ENCODE measurements around the gene SULT1A3. TPM values are rescaled to one million over a fixed set of nuclear protein-coding genes. Genes with fewer than 3 reads are reported as not detected.

Gene SULT1A3
- total RNA-seq, 1 donor from 2014 or later = 17.9 TPM

GRCh38 chr16:30179195-30179594 lies 19.9 kb upstream of the SULT1A3 start:
- H3K4me3 Mint-ChIP-seq (ENCODE audit: unreplicated experiment) = no peak overlapping the region
- peaks cover 4% of the 10 kb centered on the region for H3K27me3 Mint-ChIP-seq (ENCODE audit: unreplicated experiment)
- no peaks in the 10 kb centered on the region for H3K4me1 Mint-ChIP-seq (ENCODE audit: unreplicated experiment)
- no peaks in the 10 kb centered on the region for H3K36me3 Mint-ChIP-seq (ENCODE audit: low read depth, unreplicated experiment)
- H3K9me3 Mint-ChIP-seq (ENCODE audit: unreplicated experiment) = no peaks in the 10 kb centered on the region
- no peak overlapping the region for H3K27ac Mint-ChIP-seq (ENCODE audit: unreplicated experiment)
- TF ChIP-seq CTCF (IDR thresholded peaks at IDR 0.05; ENCODE audit: unreplicated experiment) = no peak
- no peak for DNase-seq (ENCODE audit: low spot score)

DNA sequence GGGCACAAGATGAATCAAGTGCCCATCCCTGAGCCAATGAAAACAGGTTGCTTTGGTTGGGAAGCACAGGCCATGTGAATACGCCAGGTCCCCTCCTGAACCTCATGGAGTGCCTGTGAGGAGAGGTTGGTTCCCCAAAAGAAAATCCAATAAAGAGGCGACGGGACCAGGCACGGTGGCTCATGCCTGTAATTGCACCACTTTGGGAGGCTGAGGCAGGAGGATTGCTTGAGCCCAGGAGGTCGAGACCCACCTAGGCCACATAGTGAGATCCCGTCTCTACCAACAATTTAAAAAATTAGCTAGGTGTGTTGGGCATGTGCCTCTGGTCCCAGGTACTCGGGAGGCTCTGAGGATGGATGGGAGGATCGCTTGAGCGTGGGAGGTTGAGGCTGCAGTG lies 19.1 kb upstream of the SULT1A3 start:
- Mint-ChIP-seq H3K27ac (ENCODE audit: unreplicated experiment) (no peak overlapping the region), H3K27me3 (ENCODE audit: unreplicated experiment) (peaks cover 6% of the 10 kb centered on the region), H3K9me3 (ENCODE audit: unreplicated experiment) (no peaks in the 10 kb centered on the region), H3K4me3 (ENCODE audit: unreplicated experiment) (no peak overlapping the region), H3K4me1 (ENCODE audit: unreplicated experiment) (no peaks in the 10 kb centered on the region), H3K36me3 (ENCODE audit: low read depth, unreplicated experiment) (no peaks in the 10 kb centered on the region)
- DNase-seq (ENCODE audit: low spot score) = no peak
- TF ChIP-seq CTCF (IDR thresholded peaks at IDR 0.05; ENCODE audit: unreplicated experiment) = no peak

GRCh38 chr16:30180741-30181140 lies 18.3 kb upstream of the SULT1A3 start:
- no peaks in the 10 kb centered on the region for H3K9me3 Mint-ChIP-seq (ENCODE audit: unreplicated experiment)
- H3K27ac Mint-ChIP-seq (ENCODE audit: unreplicated experiment) = no peak overlapping the region
- TF ChIP-seq CTCF (IDR thresholded peaks at IDR 0.05; ENCODE audit: unreplicated experiment) = no peak
- peaks cover 9% of the 10 kb centered on the region for H3K27me3 Mint-ChIP-seq (ENCODE audit: unreplicated experiment)
- no peak for DNase-seq (ENCODE audit: low spot score)
- peak overlapping the region; percentile 15 for H3K4me3 Mint-ChIP-seq (ENCODE audit: unreplicated experiment)
- no peaks in the 10 kb centered on the region for H3K36me3 Mint-ChIP-seq (ENCODE audit: low read depth, unreplicated experiment)
- H3K4me1 Mint-ChIP-seq (ENCODE audit: unreplicated experiment) = no peaks in the 10 kb centered on the region

- H3K36me3 Mint-ChIP-seq (ENCODE audit: low read depth, unreplicated experiment) = no peaks in the 10 kb centered on the region
- TF ChIP-seq CTCF (IDR thresholded peaks at IDR 0.05; ENCODE audit: unreplicated experiment) = no peak
- H3K27ac Mint-ChIP-seq (ENCODE audit: unreplicated experiment) = no peak within 1 kb of the TSS
- peak within 1 kb of the TSS; percentile 87 for H3K4me3 Mint-ChIP-seq (ENCODE audit: unreplicated experiment)
- no peaks in the 10 kb centered on the region for H3K4me1 Mint-ChIP-seq (ENCODE audit: unreplicated experiment)
- peaks cover 9% of the 10 kb centered on the region for H3K27me3 Mint-ChIP-seq (ENCODE audit: unreplicated experiment)
- no peaks in the 10 kb centered on the region for H3K9me3 Mint-ChIP-seq (ENCODE audit: unreplicated experiment)
- peak; percentile 77 for DNase-seq (ENCODE audit: low spot score)
Measured at GRCh38 chr16:30183233-30184095, 15.6 kb upstream of the SULT1A3 start, which contains the start of gene CORO1A. Gene CORO1A, plus strand, starts transcription at chr16:30183602. Its CDS starts 1,608 bp downstream, at chr16:30185210.
